A172 (cell line): ENCODE results near the gene DAGLB. TPM values are rescaled to one million over a fixed set of nuclear protein-coding genes. Genes with fewer than 3 reads are reported as not detected.
"Not testable (repeated sequence)": the region's sequence is repeated elsewhere in the genome, so short reads cannot be mapped to it uniquely, and the experiment has no call there.

Source experiments
- DNase-seq: peaks from one replicate; pipeline ENCODE4 v3.0.0-alpha.2; 2015; ENCODE audit warnings: low spot score
- total RNA-seq: library from RNA; depleted of rRNA; stranded (reverse); fragments of >200 nt; shearing (Covaris generic); gene quantifications from 2 replicates; pipeline ENCODE4 v1.2.3, GENCODE V29; 2014

DAGLB gene
- total RNA-seq, 1 experiment from 2014 or later = 22.5 TPM

GRCh38 chr7:6460990-6461584, 13.3 kb upstream of the DAGLB start:
- DNase-seq = no peak

GRCh38 chr7:6460303-6460702, 12.5 kb upstream of the DAGLB start:
- no peak for DNase-seq

GRCh38 chr7:6458676-6459075, 10.9 kb upstream of the DAGLB start:
- not testable (repeated sequence) for DNase-seq

- peak; percentile 86 for DNase-seq
These were observed 6.0 kb upstream of the DAGLB start for GRCh38 chr7:6453734-6454133.

GRCh38 chr7:6451224-6451705, 3.5 kb upstream of the DAGLB start:
- DNase-seq = no peak

GRCh38 chr7:6450591-6450990, 2.8 kb upstream of the DAGLB start:
- not testable (repeated sequence) for DNase-seq

- DNase-seq = not testable (repeated sequence)
These were observed 2.1 kb upstream of the DAGLB start for GRCh38 chr7:6449884-6450283.

- DNase-seq = no peak
These were observed 1.3 kb upstream of the DAGLB start for GRCh38 chr7:6448943-6449543.

GRCh38 chr7:6446838-6447580, 745 bp downstream of the DAGLB start:
- peak; percentile 94 for DNase-seq

GRCh38 chr7:6444516-6445269, 3.1 kb downstream of the DAGLB start:
- no peak for DNase-seq

- DNase-seq = peak; percentile 99
These were observed 4.3 kb downstream of the DAGLB start for GRCh38 chr7:6443372-6443941.

- DNase-seq = no peak
These were observed 5.6 kb downstream of the DAGLB start for GRCh38 chr7:6442114-6442513.

GRCh38 chr7:6440381-6440780, 7.4 kb downstream of the DAGLB start:
- no peak for DNase-seq

GRCh38 chr7:6438427-6438826, 9.3 kb downstream of the DAGLB start:
- DNase-seq = no peak

GRCh38 chr7:6437251-6437650, 10.5 kb downstream of the DAGLB start:
- DNase-seq = no peak

GRCh38 chr7:6436385-6436685, 11.4 kb downstream of the DAGLB start:
- DNase-seq = no peak

- DNase-seq = peak; percentile 84
These were observed 12.0 kb downstream of the DAGLB start for GRCh38 chr7:6435486-6436384.

- no peak for DNase-seq
These were observed 13.8 kb downstream of the DAGLB start for GRCh38 chr7:6433784-6434615.

GRCh38 chr7:6432781-6433180, 15.0 kb downstream of the DAGLB start:
- no peak for DNase-seq

- no peak for DNase-seq
These were observed 16.8 kb downstream of the DAGLB start for GRCh38 chr7:6430974-6431373.
